Measurements from ENCODE around the gene CRACDL.

DNA sequence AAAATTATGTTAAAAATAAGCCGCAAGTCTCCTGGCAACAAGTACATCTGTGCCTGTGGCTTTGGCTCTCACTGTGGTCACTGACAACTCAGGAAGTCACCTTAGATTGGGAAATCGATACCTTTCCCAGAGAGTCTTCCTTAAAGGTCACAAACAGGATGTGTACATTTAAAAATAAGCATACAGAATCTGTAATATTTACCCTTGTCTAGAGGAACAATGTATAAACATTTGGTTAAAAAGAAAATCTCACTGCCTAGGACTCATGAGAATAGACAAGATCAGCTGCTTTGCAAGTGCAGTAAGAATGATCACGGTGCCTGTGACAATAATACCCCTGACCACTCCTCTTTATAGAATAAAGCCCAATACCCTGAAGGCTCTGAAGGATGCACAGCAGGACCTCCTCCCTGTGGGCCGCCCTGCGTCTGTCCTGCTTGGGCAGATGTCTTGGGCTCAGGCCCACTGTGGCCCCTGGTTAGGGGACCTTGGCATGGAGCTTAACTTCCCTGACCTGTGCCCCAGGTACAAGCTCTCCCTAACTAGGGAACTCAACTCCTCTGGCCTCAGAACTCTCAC lies 107.1 kb downstream of the CRACDL start:
- TF ChIP-seq TAF1 (IDR thresholded peaks at IDR 0.05; ENCODE audit: low read depth, low read length) (no peak), POLR2AphosphoS5 (IDR thresholded peaks at IDR 0.05; ENCODE audit: low read depth, low read length) (no peak)
